Measurements from ENCODE around the gene NANOS3.

NANOS3 gene

GRCh38 chr19:13840305-13841085 is 36.4 kb upstream of the NANOS3 start:
- peak overlapping the region; percentile 92 for H3K27ac Mint-ChIP-seq
- H3K36me3 Mint-ChIP-seq: peaks cover 3% of the 10 kb centered on the region
- H3K4me3 Mint-ChIP-seq: peak overlapping the region; percentile 94
- H3K4me1 Mint-ChIP-seq: peaks cover 53% of the 10 kb centered on the region
- H3K9me3 Mint-ChIP-seq: no peaks in the 10 kb centered on the region
- no peaks in the 10 kb centered on the region for H3K27me3 Mint-ChIP-seq

- Mint-ChIP-seq H3K36me3 (peaks cover 1% of the 10 kb centered on the region), H3K9me3 (no peaks in the 10 kb centered on the region), H3K4me3 (peak overlapping the region; percentile 94), H3K27ac (peak overlapping the region; percentile 92), H3K27me3 (no peaks in the 10 kb centered on the region), H3K4me1 (peaks cover 57% of the 10 kb centered on the region)
Observed at GRCh38 chr19:13841086-13841961, 35.6 kb upstream of the NANOS3 start.

- H3K27me3 Mint-ChIP-seq: no peaks in the 10 kb centered on the region
- peaks cover 1% of the 10 kb centered on the region for H3K36me3 Mint-ChIP-seq
- H3K27ac Mint-ChIP-seq: peak overlapping the region; percentile 77
- H3K4me1 Mint-ChIP-seq: peaks cover 57% of the 10 kb centered on the region
- peak overlapping the region; percentile 94 for H3K4me3 Mint-ChIP-seq
- H3K9me3 Mint-ChIP-seq: no peaks in the 10 kb centered on the region
Observed at GRCh38 chr19:13841962-13842290, 35.0 kb upstream of the NANOS3 start.

- H3K4me1 Mint-ChIP-seq: peaks cover 53% of the 10 kb centered on the region
- peak overlapping the region; percentile 94 for H3K4me3 Mint-ChIP-seq
- no peaks in the 10 kb centered on the region for H3K9me3 Mint-ChIP-seq
- H3K27me3 Mint-ChIP-seq: no peaks in the 10 kb centered on the region
- peak overlapping the region; percentile 82 for H3K27ac Mint-ChIP-seq
- no peaks in the 10 kb centered on the region for H3K36me3 Mint-ChIP-seq
Observed at GRCh38 chr19:13842291-13843103, 34.4 kb upstream of the NANOS3 start.

- H3K36me3 Mint-ChIP-seq: no peaks in the 10 kb centered on the region
- H3K9me3 Mint-ChIP-seq: no peaks in the 10 kb centered on the region
- H3K27me3 Mint-ChIP-seq: no peaks in the 10 kb centered on the region
- peaks cover 53% of the 10 kb centered on the region for H3K4me1 Mint-ChIP-seq
- H3K4me3 Mint-ChIP-seq: peak overlapping the region; percentile 88
- H3K27ac Mint-ChIP-seq: peak overlapping the region; percentile 82
Observed at GRCh38 chr19:13843104-13843921, 33.6 kb upstream of the NANOS3 start.

- H3K9me3 Mint-ChIP-seq: no peaks in the 10 kb centered on the region
- peak overlapping the region; percentile 12 for H3K27ac Mint-ChIP-seq
- H3K36me3 Mint-ChIP-seq: no peaks in the 10 kb centered on the region
- no peaks in the 10 kb centered on the region for H3K27me3 Mint-ChIP-seq
- H3K4me1 Mint-ChIP-seq: peaks cover 56% of the 10 kb centered on the region
- peak overlapping the region; percentile 55 for H3K4me3 Mint-ChIP-seq
Observed at GRCh38 chr19:13844130-13844631, 32.8 kb upstream of the NANOS3 start.

GRCh38 chr19:13846557-13847406 is 30.2 kb upstream of the NANOS3 start:
- Mint-ChIP-seq H3K9me3 (no peaks in the 10 kb centered on the region), H3K27me3 (no peaks in the 10 kb centered on the region), H3K4me1 (peaks cover 65% of the 10 kb centered on the region), H3K36me3 (no peaks in the 10 kb centered on the region), H3K4me3 (peak overlapping the region; percentile 90), H3K27ac (peak overlapping the region; percentile 96)

- peak overlapping the region; percentile 90 for H3K4me3 Mint-ChIP-seq
- H3K36me3 Mint-ChIP-seq: no peaks in the 10 kb centered on the region
- H3K27me3 Mint-ChIP-seq: no peaks in the 10 kb centered on the region
- H3K4me1 Mint-ChIP-seq: peaks cover 65% of the 10 kb centered on the region
- no peaks in the 10 kb centered on the region for H3K9me3 Mint-ChIP-seq
- H3K27ac Mint-ChIP-seq: peak overlapping the region; percentile 96
Observed at GRCh38 chr19:13847407-13848339, 29.3 kb upstream of the NANOS3 start.

- no peak overlapping the region for H3K27ac Mint-ChIP-seq
- H3K4me3 Mint-ChIP-seq: no peak overlapping the region
- peaks cover 65% of the 10 kb centered on the region for H3K4me1 Mint-ChIP-seq
- H3K36me3 Mint-ChIP-seq: no peaks in the 10 kb centered on the region
- no peaks in the 10 kb centered on the region for H3K27me3 Mint-ChIP-seq
- H3K9me3 Mint-ChIP-seq: no peaks in the 10 kb centered on the region
Observed at GRCh38 chr19:13848340-13848677, 28.6 kb upstream of the NANOS3 start.

- Mint-ChIP-seq H3K4me1 (peaks cover 59% of the 10 kb centered on the region), H3K36me3 (no peaks in the 10 kb centered on the region), H3K4me3 (peak overlapping the region; percentile 52), H3K27me3 (no peaks in the 10 kb centered on the region), H3K27ac (peak overlapping the region; percentile 94), H3K9me3 (no peaks in the 10 kb centered on the region)
Observed at GRCh38 chr19:13848798-13849676, 27.9 kb upstream of the NANOS3 start.

GRCh38 chr19:13849991-13850909 is 26.7 kb upstream of the NANOS3 start:
- H3K36me3 Mint-ChIP-seq: no peaks in the 10 kb centered on the region
- H3K27me3 Mint-ChIP-seq: no peaks in the 10 kb centered on the region
- peak overlapping the region; percentile 72 for H3K4me3 Mint-ChIP-seq
- H3K9me3 Mint-ChIP-seq: no peaks in the 10 kb centered on the region
- peaks cover 47% of the 10 kb centered on the region for H3K4me1 Mint-ChIP-seq
- peak overlapping the region; percentile 90 for H3K27ac Mint-ChIP-seq

Measured in activated naive CD4-positive, alpha-beta T cell treated with anti-CD3 and anti-CD28 coated beads, Interleukin-2, amount 50 U/mL, for 24 hours (primary cell).